Inferior parietal cortex (tissue), 1 donor: ENCODE measurements around the gene ADH1C.
A peak's percentile ranks its signal among the peaks of the same experiment; 100 is the strongest.
"Not testable (repeated sequence)": the region's sequence is repeated elsewhere in the genome, so short reads cannot be mapped to it uniquely, and the experiment has no call there.

Source experiments
- DNase-seq: peaks from one replicate; pipeline ENCODE4 v3.0.0-alpha.2; 2016; ENCODE audit errors: extremely low spot score

ADH1C gene

DNA sequence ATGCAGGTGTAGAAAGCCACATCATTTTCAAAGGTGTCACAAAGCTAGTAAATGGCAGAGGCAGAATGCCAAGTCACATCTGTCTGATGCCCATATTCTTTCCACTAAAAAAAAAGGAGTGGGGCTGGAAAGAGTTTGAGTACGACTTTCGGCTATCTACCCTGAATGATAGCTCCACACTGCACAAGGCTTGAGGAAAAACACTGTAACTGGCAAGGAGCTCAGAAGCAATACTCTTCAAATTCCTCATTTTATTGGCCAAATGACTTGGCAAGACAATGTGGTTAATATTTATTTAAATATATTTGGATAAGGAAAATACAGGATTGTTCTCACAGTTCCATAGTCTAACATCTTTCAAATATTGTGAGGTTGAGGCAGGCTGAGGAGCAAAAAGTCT, 5.4 kb upstream of the ADH1C start:
- no peak for DNase-seq

DNA sequence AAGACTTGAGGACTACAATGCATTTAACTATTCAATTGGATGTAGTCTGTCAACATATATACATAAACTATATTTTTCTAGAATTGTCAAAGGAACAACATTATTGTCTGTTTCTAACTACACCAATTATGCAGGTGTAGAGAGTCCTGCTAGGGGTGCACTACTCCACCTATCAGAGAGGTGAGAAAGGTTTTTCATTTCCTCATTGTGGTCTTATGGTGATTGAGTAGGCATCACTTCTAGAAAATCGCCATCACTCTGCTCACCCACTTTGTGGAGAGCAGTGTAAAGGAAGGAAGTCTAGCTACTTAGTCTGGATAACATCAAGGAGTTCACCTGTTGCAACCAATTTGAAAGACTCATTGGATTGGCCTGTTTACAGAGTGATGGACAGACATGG, 4.4 kb upstream of the ADH1C start:
- DNase-seq = no peak

DNA sequence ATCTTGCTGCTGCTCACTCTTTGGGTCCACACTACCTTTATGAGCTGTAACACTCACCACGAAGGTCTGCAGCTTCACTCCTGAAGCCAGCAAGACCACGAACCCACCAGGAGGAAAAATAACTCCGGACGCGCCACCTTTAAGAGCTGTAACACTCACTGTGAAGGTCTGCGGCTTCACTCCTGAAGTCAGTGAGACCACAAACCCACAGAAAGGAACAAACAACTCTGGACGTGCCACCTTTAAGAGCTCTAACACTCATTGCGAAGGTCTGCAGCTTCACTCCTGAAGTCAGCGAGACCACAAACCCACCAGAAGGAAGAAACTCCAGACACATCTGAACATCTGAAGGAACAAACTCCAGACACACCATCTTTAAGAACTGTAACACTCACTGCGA, 3.6 kb upstream of the ADH1C start:
- DNase-seq = not testable (repeated sequence)

DNA sequence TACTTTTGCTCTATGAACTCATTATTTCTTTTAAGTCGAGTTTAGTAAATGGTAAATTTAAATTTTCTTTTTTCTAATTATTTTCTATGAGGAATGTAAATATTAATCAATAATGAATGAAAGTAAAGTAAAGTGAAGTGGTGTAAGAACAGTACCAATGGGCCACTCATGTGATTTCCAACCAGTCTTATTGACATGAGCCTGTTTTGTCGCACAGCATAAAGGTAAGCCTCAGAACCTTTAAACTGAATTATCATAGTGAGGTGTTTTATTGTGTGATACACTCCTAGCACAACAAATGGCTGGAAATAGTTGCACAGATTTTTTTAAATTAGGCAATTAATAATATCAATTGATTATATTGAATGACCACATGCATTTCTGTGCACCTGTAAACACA, 1.1 kb downstream of the ADH1C start:
- DNase-seq = no peak

DNA sequence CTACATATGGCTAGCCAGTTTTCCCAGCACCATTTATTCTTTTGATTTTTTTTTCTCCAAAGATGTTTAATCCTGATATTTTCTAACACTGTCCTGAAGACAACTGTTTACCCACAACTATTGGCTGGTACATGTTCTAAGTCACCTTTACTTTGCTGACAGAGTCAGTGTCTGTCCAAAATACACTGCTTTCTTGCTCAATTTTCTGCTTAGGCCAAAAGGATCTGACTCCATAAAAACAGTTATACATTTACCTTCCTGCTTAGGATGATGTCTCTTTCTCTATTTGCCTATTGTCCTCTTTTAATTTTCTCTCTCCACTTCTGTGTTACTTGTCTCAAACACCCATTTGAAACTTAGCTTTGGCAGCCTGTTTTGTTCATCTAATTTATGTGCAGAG, 3.2 kb downstream of the ADH1C start:
- no peak for DNase-seq

DNA sequence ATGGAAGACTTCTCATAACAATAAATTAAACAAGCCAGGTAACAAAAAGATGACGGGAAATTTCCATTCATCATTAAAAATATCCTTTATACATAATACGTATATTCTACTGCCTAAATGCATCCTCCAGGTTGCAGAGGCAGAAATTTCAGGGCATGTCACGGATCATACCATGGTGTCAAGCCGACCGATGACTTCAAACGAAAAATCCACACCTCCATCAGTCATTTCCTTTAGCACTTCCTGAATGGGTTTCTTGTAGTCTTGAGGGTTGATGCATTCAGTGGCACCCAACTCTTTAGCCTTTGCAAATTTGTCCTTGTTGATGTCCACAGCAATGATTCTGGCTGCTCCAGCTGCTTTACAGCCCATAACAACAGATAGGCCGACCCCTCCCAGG, 9.9 kb downstream of the ADH1C start:
- DNase-seq = not testable (repeated sequence)

DNA sequence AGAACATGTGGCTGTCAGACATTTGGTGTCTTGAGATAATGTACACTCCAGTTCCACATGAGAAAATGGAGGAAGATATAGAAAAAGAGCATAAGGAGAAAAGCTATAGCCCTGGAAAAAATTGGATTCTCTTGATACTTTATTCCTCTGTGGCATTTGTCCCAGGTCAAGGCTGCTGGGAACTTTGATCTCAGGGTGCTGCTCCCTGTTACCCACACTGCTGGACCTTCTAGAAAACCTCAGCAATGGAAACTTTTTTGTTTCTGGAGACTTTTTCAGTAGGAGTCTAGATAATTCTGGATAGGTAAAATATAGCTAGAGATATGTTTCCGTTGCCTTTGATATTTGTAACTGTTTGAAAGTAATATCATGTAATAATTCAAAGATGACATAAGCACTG, 11.1 kb downstream of the ADH1C start:
- DNase-seq = no peak

DNA sequence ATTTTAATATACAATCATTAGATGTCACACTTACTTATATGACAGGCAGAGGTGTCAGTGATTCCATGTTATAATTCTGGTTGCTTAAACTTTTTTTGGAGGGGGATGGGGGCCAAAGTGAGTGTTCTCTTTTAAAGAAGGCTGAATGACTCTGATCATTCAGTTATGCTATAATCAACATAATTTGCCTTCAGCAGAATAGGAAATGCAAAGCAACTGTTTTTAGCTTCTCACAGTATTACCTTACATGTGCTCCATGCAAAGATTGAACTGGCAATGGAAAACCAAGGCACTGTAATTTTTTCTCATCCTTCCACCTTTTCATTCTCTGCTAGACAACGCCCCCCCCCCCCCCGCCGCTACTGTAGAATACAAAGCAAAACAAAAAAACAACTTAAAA, 13.4 kb downstream of the ADH1C start:
- DNase-seq = no peak

DNA sequence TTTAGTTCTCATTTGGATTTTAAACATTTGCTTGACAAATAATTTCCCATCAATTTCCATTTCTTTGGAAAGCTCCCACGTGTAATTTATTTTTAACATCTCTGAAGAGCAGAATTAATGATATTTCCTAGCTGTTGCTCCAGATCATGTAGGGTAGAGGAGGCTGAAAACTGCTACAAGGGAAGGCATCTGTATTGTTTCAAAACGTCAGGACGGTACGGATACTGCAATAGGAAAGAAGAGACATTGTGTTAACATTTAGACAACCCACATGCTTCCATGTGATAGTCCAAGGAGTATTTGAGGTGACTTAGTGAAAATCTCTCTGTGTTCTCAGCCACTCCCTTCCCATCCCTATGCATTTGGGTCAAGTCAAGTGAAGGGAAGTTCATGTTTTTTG, 16.0 kb downstream of the ADH1C start:
- DNase-seq = no peak

DNA sequence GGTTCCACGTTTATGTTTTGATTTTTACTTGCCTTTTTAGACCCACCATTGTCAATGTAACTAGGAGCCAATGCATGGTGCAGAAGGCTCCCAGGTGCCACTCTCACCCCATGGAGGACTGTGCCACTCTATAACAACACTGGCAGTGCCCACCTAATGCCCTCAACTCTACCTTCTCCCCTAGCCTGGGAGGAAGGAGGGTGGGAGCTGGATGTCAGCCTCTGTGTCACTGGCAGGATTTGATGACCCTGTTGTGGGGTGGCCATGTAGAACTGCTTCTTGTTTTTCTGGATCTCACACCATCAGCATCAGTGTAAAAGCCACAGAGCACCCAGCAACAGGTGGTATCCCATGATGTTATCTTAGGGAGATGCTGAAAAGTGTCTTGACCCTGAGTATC, 17.7 kb downstream of the ADH1C start:
- no peak for DNase-seq

DNA sequence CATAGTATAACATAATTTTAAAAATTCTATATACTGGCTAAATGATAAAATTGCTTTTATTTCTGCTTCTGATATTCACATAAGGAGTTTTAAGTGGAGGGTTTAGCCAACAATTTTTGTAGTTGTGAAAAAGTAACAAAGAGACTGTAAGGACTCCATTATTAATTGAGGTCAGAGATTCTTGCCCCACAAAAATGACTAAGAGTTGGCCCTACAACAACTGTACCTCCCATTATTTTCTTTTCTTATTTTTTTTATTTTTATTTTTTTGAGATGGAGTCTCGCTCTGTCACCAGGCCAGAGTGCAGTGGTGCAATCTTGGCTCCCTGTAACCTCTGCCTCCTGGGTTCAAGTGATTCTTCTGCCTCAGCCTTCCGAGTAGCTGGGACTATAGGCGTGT, 21.9 kb downstream of the ADH1C start:
- DNase-seq = no peak

DNA sequence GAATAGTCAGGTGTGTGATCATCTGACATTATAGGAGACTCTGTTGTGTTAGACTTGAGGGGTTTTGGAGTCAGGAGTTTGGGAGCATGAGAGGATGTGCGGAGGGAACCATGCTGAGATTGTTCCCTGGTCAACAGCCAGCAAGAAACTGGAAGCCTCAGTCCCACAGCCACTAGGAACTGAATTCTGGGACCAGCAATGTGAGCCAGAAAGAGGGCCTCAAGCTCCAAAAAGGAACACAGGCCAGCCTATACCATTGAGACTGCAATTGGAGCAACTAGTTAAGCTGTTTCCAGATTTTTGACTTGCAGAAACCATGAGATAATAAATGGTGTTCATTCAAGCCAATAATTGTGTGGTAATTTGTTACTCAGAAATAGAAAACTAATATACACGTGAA, 22.7 kb downstream of the ADH1C start:
- DNase-seq = no peak

DNA sequence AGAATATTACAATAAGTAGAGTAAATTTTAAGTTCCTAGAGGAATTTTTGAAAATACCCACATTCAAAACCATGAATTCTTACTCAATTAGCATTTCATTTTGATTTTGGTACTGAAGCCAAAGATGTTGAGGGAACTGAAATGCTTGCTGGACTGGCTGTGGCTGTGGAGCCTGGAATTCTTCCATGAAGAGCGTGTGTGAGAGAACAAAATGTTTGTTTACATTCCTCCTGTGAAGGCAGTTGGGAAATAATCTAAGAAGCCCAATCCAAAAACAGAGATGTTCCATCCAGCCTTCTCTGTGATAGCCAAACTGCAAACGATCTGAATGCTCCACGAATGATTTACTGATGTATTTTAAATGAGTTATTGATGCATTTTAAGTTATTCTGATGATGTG, 27.6 kb downstream of the ADH1C start:
- DNase-seq = peak; percentile 44

DNA sequence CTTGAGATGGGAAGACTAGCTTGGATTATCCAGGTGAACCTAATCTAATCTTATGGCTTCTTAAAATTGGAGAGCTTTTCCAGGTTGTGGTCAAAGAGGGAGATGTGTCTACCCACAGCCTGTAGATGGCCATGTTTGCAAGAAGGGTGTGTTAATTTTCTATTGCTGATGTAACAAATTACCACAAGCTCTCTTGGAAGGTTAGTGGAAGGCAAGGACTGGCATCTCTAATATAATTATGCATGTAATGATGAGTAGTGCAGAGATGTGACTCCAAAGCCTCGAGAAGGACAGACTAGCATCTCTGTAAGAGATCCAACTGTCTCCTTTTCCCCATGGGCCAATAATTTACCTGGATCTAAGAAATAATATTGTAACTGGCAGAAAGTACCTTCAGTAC, 28.2 kb downstream of the ADH1C start:
- no peak for DNase-seq

DNA sequence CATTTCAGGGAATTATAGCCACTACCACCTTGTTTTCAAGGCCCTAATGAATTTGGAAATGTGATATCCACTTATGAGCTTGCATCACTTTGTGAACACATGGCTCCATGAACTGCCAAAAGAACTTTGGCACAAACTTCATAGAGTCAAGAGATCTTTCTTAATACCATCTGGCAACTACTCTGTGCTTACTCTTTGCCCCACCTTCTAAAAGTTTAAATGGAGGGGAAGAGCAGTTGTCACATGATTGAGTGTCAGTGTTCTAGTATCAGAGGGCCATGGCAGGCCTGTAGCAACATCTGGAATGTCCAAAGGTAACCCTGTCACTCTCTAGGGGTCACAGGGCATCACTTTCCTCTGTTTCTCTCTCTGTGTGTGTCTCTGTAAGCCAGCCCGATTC, 28.8 kb downstream of the ADH1C start:
- DNase-seq = no peak

DNA sequence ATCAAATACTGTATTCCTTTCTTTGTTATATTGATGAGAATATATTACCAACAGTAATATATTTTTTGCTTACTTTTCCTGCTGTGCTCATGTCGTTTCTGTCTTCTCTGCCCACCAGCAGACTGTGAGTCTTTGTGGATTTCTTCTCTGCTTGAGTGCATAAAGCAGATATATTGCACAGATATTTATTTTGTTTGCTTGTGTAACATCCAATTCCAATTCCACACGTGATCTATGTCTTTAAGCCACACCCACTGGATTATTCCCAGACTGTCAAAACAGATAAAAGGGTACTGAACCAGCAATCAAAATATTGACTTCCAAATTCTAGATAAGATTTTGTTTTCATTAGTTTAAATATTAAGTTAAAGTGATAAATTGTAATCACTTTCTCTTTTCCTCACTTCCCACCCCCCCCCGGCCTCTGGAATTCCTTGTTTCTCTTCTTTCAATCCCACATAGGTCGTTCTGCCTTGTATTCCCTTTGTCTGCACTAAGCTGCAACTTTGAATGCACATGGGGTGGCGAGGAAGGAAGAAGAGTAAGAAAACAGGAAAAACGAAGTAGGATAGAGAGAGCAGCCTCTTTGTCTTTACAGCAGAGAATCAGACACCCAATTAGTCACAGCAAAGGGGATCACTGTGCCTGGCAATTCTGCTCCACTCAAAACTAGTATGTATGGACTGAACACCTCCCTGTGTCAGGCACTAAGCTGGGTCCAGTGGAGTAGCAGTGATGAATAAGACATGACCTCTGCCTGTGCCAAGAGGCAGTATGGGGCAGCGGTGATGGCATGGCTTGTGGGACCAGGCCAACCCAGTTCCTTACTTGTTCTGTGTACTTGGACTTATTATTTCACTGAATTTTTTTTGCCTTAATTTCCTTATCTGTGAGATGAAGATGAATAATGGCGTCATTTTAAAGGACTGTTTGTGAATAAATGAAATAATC, 31.0 kb downstream of the ADH1C start, which contains the start of gene ADH1B:
TSS of gene ADH1B (minus strand) at position 161 of the 951 bp plus-strand sequence. CDS start at position 91, 70 bp downstream.
- DNase-seq = no peak

DNA sequence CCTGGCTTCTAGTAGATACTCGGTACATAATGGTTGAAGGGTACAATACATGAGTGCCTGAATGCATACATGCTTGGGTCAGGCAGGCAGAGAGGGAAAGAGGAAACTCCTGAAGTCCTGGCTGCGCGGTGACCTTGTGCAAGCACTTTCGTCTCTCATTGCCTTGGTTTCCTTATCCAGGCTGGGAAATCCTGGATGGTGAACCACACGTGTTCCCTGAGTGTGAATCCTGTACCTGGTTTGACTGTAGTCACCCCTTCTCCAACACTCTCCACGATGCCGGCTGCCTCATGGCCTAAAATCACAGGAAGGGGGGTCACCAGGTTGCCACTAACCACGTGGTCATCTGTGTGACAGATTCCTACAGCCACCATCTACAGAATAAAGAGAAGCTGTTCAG, 34.7 kb downstream of the ADH1C start:
- not testable (repeated sequence) for DNase-seq

DNA sequence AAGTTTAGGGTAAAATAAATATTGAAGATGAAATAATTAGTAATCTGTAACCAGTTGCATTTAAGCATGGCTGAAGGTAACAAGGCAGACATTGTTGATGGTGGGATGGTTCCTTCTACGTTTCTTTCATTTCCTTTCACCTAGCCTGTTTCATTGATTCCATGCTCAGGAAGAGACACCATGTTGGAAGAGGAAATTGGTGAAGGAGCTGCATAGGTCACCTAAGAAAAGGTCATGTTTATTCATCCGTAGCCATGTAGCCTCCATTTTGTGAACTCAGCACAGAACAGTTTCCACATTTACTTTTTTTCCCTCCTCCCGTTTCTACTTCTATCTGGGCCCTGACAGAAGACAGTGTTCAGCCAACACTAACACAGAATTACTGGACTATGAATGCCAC, 35.2 kb downstream of the ADH1C start:
- no peak for DNase-seq

DNA sequence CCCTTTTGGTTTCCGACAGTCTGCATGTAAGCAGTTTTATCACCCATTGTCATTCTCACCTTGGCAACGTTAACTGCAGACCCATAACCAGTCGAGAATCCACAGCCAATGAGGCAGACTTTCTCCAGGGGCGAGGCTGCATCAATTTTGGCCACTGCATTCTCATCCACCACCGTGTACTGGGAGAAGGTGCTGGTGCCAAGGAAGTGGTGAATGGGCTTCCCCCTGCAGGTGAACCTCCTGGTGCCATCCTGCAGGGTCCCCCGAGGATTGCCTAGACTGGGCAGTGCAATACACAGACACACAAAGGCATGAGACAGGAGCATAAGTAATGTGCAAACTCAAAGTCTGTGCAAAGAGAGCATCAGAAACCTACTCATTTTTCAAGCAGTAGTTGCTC, 36.7 kb downstream of the ADH1C start:
- DNase-seq = no peak

DNA sequence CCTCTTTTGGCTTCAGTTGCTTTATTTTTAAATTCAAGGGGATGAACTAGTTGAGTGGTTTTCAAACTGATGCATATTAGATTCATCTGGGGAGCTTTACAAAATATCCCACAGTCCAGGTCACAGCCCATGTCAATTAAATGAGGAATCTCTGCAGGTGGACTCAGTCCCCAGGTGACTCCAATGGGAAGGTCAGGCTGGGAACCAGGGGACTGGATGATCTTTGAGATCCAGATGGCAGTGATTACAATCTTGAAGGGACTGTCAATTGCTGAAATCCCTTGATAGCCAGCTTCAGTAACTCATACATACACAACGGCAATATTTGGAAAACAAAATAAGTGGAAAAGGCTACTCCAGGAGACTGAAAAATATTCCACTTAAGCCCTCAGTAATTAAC, 38.3 kb downstream of the ADH1C start:
- no peak for DNase-seq

DNA sequence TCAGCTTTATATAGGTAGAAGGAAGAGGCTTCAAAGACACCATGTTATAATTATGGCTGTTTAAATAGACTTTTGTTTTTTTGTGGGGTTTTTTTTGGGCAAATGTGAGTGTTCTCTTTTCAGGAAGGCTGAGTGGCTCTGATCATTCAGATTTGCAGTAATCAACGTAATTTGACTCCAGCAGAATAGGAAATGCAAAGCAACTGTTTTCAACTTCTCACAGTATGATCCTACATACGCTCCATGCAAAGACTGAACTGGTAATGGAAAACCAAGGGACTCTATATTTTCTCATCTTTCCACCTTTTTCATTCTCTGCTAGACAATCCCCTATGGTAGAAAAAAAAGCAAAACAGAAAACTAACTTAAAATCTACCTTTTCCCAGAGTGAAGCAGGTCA, 42.2 kb downstream of the ADH1C start:
- no peak for DNase-seq

DNA sequence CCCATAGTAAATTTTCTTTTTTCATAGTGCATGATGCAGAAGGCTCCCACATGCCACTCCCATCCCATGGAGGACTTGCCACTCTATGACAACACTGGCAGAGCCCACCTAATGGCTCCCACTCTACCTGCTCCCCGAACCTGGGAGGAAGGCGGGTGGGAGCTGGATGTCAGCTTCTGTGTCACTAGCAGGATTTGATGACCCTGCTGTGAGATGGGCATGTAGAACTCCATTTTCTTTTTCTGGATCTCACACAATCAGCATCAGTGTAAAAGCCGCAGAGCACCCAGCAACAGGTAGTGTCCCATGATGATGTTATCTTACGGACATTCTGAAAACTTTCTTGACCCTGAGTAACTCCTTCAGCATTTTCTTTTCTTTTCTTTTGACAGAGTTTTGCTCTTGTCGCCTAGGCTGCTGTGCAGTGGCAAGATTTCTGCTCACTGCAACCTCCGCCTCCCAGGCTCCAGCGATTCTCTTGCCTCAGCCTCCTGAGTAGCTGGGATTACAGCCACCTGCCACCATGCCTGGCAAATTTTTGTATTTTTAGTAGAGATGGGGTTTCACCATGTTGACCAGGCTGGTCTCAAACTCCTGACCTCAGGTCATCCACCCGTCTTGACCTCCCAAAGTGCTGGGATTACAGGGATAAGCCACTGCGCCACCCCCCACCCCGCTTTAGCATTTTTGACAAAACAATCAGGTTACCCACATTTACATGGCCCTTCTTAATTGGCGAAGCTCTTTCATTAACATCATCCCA, 46.7 kb downstream of the ADH1C start:
- no peak for DNase-seq
